ENCODE results near the gene NOC2L. TPM values are rescaled to one million over a fixed set of nuclear protein-coding genes. Genes with fewer than 3 reads are reported as not detected.

Gene NOC2L
- total RNA-seq, 4 donors from 2014 or later = 17.8 to 45.4 (median 23.5) TPM

Small RNAs within 50 kb of the gene (small RNA-seq; reads per million reads assigned to genes)
- not detected for gene AL645608.3
- gene AL645608.4 = not detected

Other genes starting within 250 kb of the NOC2L start
- not detected for gene SAMD11, start 35.3 kb downstream of the NOC2L start, total RNA-seq
- gene KLHL17, start 1.3 kb upstream of the NOC2L start, total RNA-seq = 1 to 10 TPM; 4.4 to 10.0 (median 5.0) TPM
- gene PLEKHN1, start 7.2 kb upstream of the NOC2L start, total RNA-seq = under 1 TPM in 1 of 4 donors, not detected in 3; 0.33 TPM
- under 1 TPM in 1 of 4 donors, not detected in 3; 0.94 TPM for gene PERM1, start 22.8 kb upstream of the NOC2L start, total RNA-seq
- gene HES4, start 40.8 kb upstream of the NOC2L start, total RNA-seq = 10 to 100 TPM in 1 of 4 donors, 1 to 10 TPM in 3; 6.4 to 12.8 (median 7.2) TPM
- 10 to 100 TPM; 20.0 to 73.3 (median 33.8) TPM for gene ISG15, start 54.2 kb upstream of the NOC2L start, total RNA-seq
- 10 to 100 TPM in 2 of 4 donors, 1 to 10 TPM in 2; 3.8 to 13.2 (median 10.5) TPM for gene AGRN, start 60.9 kb upstream of the NOC2L start, total RNA-seq
- gene RNF223, start 115.0 kb upstream of the NOC2L start, total RNA-seq = not detected
- gene C1orf159, start 156.8 kb upstream of the NOC2L start, total RNA-seq = 10 to 100 TPM in 1 of 4 donors, 1 to 10 TPM in 3; 3.7 to 14.7 (median 7.2) TPM
- gene TTLL10, start 214.6 kb upstream of the NOC2L start, total RNA-seq = under 1 TPM in 1 of 4 donors, not detected in 3; 0.19 TPM
- gene TNFRSF18, start 247.3 kb upstream of the NOC2L start, total RNA-seq = 1 to 10 TPM in 1 of 4 donors, under 1 TPM in 1, not detected in 2; 0.44 to 2.6 TPM